Breast epithelium (tissue), 4 donors: ENCODE measurements around the gene TSEN54. TPM values are rescaled to one million over a fixed set of nuclear protein-coding genes. Genes with fewer than 3 reads are reported as not detected.

Source experiments
- DNase-seq, 2 donors: peaks; one replicate each; pipeline ENCODE4 v3.0.0-alpha.2; 2019; ENCODE audit warnings: low spot score in 2 of 2
- H3K27ac ChIP-seq, 2 donors: fragments of 200-600 bp; sonication (generic) in 1 of 2; one replicate each; pipeline ENCODE4 v1.5.1; 2016 to 2019; ENCODE audit warnings: mild to moderate bottlenecking in 1 of 2
- H3K27me3 ChIP-seq, 2 donors: fragments of 200-600 bp; sonication (generic) in 1 of 2; one replicate each; pipeline versions ENCODE4 v1.5.1 to v1.6.0; 2017 to 2019; ENCODE audit warnings: control low read depth in 1 of 2, mild to moderate bottlenecking in 1 of 2
- H3K36me3 ChIP-seq: fragments of 200-600 bp; one replicate; pipeline ENCODE4 v1.5.1; 2019
- H3K4me1 ChIP-seq, 2 donors: fragments of 200-600 bp; sonication (generic); one replicate each; pipeline ENCODE4 v1.5.1; 2016 to 2019; ENCODE audit warnings: control low read depth in 1 of 2
- H3K4me3 ChIP-seq, 3 donors: fragments of 200-600 bp; sonication (generic); 1 replicate in 2 of 3; 2 replicates in 1 of 3; pipeline ENCODE4 v1.5.1; 2016 to 2019; ENCODE audit warnings: mild to moderate bottlenecking in 3 of 3, moderate library complexity in 2 of 3
- H3K9me3 ChIP-seq, 2 donors: fragments of 200-600 bp; sonication (generic) in 1 of 2; one replicate each; pipeline ENCODE4 v1.5.1; 2016 to 2019; ENCODE audit warnings: control low read depth in 1 of 2
- CTCF ChIP-seq, 3 donors: fragments of 450-650 bp; IDR thresholded peaks; one replicate each; pipeline ENCODE4 v1.5.1; 2016 to 2017; ENCODE audit warnings: antibody characterized with exemption in 3 of 3, mild to moderate bottlenecking in 3 of 3, moderate library complexity in 3 of 3
- POLR2A ChIP-seq: fragments of 450-650 bp; IDR thresholded peaks from one replicate; pipeline ENCODE4 v1.6.1; 2016; ENCODE audit warnings: antibody characterized with exemption, mild to moderate bottlenecking, moderate library complexity
- POLR2AphosphoS5 ChIP-seq, 3 donors: sonication (generic); formaldehyde crosslinking; IDR thresholded peaks; one replicate each; pipeline ENCODE4 v1.6.1; 2017; ENCODE audit warnings: antibody characterized with exemption in 3 of 3
- intact Hi-C: fragments of 100-400 bp; cut with DNase I; formaldehyde crosslinking; loops from one replicate; pipeline ENCODE4 v1.15.1; 2023; ENCODE audit warnings: low total_unique reads
- total RNA-seq, 3 donors: library from RNA; depleted of rRNA; stranded (reverse); fragments of >200 nt; gene quantifications; one replicate each; pipeline ENCODE4 v1.1.0, GENCODE V29; 2016

The TSEN54 gene
- total RNA-seq, 3 donors from 2014 or later: 18.4 to 34.7 (median 31.2) TPM

DNA sequence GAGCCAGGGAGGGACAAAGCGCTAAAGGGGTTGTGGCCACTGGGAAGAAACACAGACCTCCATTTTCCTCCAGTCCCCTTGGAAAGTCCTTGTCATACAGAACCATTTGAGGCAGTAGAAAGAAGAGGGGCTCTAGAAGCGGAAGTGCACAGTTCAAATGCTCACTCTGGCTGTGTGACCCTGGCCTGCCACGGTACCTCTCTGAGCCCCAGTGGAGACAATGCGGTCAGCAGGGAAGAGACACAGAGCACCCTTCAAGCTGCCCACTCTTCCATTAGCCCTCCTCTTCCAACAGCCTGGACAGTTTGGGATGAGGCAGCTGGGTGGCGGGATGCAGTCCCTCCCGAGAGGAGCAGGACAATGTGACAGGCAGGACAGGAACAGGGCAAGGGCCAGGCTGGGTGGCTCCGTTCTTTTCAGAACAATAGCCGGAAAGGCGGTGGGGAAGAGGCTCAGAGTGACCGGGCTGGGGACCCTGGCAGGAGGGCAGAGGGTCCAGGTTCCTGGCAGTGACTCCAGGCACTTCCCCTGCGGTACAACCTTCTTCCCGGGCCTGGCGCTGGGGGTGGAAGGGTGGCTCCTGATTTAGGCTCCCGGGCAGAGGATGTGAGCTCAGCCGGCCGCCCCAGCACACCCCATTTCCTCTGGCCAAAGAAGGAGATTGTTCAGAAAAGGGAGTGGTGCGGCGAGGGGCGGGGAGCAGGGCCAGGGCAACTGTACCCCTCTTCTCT lies 6.6 kb upstream of the TSEN54 start:
- H3K9me3 ChIP-seq: no peaks in the 10 kb centered on the region
- TF ChIP-seq POLR2A: no peak
- TF ChIP-seq POLR2AphosphoS5 (IDR thresholded peaks at IDR 0.05): peak in 1 of 3 donors; percentile 28
- H3K27ac ChIP-seq: peak overlapping the region; percentile 62 to 95
- no peak for DNase-seq
- intact Hi-C loops: loop anchor here (1.0 kb wide), 1 partner anchor 40 kb away; no protein-coding TSS in a partner anchor
- H3K27me3 ChIP-seq: no peaks in the 10 kb centered on the region
- no peaks in the 10 kb centered on the region for H3K36me3 ChIP-seq
- peak overlapping the region in 1 of 3 donors; percentile 54 for H3K4me3 ChIP-seq
- peaks cover 4 to 23% of the 10 kb centered on the region in 2 donors for H3K4me1 ChIP-seq

- no peak for TF ChIP-seq POLR2AphosphoS5 (IDR thresholded peaks at IDR 0.05)
- no peak for TF ChIP-seq CTCF (IDR thresholded peaks at IDR 0.05)
- no peaks in the 10 kb centered on the region for H3K9me3 ChIP-seq
- H3K36me3 ChIP-seq: no peaks in the 10 kb centered on the region
- H3K27me3 ChIP-seq: no peaks in the 10 kb centered on the region
- peaks cover 4 to 23% of the 10 kb centered on the region in 2 donors for H3K4me1 ChIP-seq
- intact Hi-C loops: no loop called here
- peak overlapping the region in 2 of 3 donors; percentile 91 to 94 for H3K4me3 ChIP-seq
- H3K27ac ChIP-seq: peak overlapping the region in 1 of 2 donors; percentile 95
- no peak for DNase-seq
These were observed 5.1 kb upstream of the TSEN54 start for GRCh38 chr17:75511270-75511609.

GRCh38 chr17:75511610-75512575 lies 4.4 kb upstream of the TSEN54 start:
- Histone ChIP-seq H3K27me3 (no peaks in the 10 kb centered on the region), H3K9me3 (no peaks in the 10 kb centered on the region), H3K36me3 (no peaks in the 10 kb centered on the region), H3K4me1 (peaks cover 4 to 23% of the 10 kb centered on the region in 2 donors), H3K4me3 (peak overlapping the region in 2 of 3 donors; percentile 91 to 94), H3K27ac (peak overlapping the region; percentile 40 to 95)
- intact Hi-C loops: no loop called here
- TF ChIP-seq POLR2AphosphoS5 (IDR thresholded peaks at IDR 0.05) (peak in 1 of 3 donors; percentile 16), CTCF (IDR thresholded peaks at IDR 0.05) (no peak)
- no peak for DNase-seq

GRCh38 chr17:75512926-75513640 lies 3.2 kb upstream of the TSEN54 start:
- TF ChIP-seq CTCF (IDR thresholded peaks at IDR 0.05): no peak
- TF ChIP-seq POLR2AphosphoS5 (IDR thresholded peaks at IDR 0.05): no peak
- H3K27me3 ChIP-seq: no peaks in the 10 kb centered on the region
- H3K36me3 ChIP-seq: no peaks in the 10 kb centered on the region
- H3K4me1 ChIP-seq: peaks cover 8 to 28% of the 10 kb centered on the region in 2 donors
- no peak for DNase-seq
- H3K4me3 ChIP-seq: peak overlapping the region; percentile 89 to 94 (median 91)
- H3K27ac ChIP-seq: peak overlapping the region; percentile 92 to 95
- intact Hi-C loops: no loop called here
- H3K9me3 ChIP-seq: no peaks in the 10 kb centered on the region

- peak overlapping the region; percentile 92 to 95 for H3K27ac ChIP-seq
- H3K27me3 ChIP-seq: no peaks in the 10 kb centered on the region
- no peaks in the 10 kb centered on the region for H3K36me3 ChIP-seq
- TF ChIP-seq POLR2AphosphoS5 (IDR thresholded peaks at IDR 0.05) (no peak), POLR2A (no peak), CTCF (IDR thresholded peaks at IDR 0.05) (no peak)
- H3K9me3 ChIP-seq: no peaks in the 10 kb centered on the region
- intact Hi-C loops: no loop called here
- peaks cover 8 to 28% of the 10 kb centered on the region in 2 donors for H3K4me1 ChIP-seq
- peak overlapping the region; percentile 89 to 94 (median 91) for H3K4me3 ChIP-seq
- no peak for DNase-seq
These were observed 2.7 kb upstream of the TSEN54 start for GRCh38 chr17:75513641-75514000.
